ENCODE measurements around the gene DPH6.
A peak's percentile ranks its signal among the peaks of the same experiment; 100 is the strongest.

Gene DPH6

DNA sequence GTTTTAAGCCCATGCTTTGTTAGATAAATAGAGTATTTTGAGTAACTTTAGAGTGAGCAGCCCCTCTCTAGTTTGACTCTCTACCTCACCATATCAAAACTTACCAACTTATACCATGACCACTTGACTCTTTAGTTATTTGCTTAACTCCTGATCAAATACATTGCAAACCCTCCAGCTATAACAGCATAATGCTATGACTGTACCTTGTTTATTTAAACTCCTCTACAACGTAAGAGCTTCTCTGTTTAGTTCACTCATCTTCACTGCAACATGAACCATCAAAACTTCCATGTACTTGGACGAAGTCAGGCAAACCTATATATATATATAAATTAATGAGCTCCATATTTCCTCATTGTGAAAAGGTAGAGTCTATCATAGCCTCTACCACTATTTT lies 218.2 kb downstream of the DPH6 start:
- in situ Hi-C loops (cut with HindIII; ENCODE audit: low pct_unique_long_range_greater_than_20kb, low sequenced_read_pairs): no loop called here

DNA sequence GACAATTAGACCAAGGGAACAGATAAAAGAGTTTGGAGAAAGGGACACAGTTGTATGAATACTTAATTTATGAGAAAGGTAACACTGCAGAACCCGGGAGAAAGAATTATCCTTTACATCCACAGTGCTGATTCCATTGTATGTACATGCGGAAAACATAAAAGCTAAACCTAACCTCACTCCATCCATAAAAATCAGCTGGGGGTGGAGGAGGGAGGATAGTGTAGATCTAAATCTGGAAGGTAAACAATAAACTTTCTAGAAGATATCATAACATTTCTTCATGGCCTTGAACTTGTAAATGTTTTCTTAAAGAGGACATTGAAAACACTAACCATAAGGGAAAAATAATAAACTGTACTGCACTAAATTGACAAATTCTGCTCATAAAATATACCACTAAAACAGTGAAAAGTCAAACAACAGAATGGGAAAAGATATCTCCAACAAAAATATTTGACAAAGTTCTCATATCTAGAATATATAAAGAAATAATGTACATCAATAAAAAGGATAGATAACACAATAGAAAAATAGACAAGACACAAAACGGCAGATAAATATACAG lies 220.5 kb downstream of the DPH6 start:
- in situ Hi-C loops (cut with HindIII; ENCODE audit: low pct_unique_long_range_greater_than_20kb, low sequenced_read_pairs): no loop called here
- no peak for DNase-seq (ENCODE audit: low read depth in 1 of 2, low spot score in 1 of 2)
- no peak for TF ChIP-seq JUND (IDR thresholded peaks at IDR 0.05; ENCODE audit: low read depth)

More for the DNA sequence above, 218.2 kb downstream of the DPH6 start:
- no peak for TF ChIP-seq JUND (IDR thresholded peaks at IDR 0.05; ENCODE audit: low read depth)
- DNase-seq (ENCODE audit: low read depth in 1 of 2, low spot score in 1 of 2): peak in 1 of 2 experiments; percentile 15

DNA sequence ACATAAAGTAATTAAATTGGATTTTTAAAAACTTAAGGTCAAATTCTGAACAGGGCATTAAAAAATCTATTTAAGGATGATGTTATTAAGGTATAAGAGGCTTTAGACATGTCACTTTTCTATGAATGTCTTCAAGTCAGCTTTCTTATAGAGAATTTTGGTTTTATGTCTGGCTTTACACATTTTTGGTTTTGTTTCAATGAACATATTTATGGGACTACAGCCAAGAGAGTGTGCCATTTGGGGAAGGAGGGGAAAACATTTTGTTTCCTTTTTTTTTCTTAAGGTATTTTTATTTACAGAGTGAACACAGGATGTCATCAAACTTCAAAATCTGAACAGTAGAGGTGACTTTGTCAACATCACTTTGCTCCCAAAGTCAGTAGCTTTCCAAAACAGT lies 222.8 kb downstream of the DPH6 start:
- no peak for DNase-seq (ENCODE audit: low read depth in 1 of 2, low spot score in 1 of 2)
- no peak for TF ChIP-seq JUND (IDR thresholded peaks at IDR 0.05; ENCODE audit: low read depth)
- in situ Hi-C loops (cut with HindIII; ENCODE audit: low pct_unique_long_range_greater_than_20kb, low sequenced_read_pairs): no loop called here

DNA sequence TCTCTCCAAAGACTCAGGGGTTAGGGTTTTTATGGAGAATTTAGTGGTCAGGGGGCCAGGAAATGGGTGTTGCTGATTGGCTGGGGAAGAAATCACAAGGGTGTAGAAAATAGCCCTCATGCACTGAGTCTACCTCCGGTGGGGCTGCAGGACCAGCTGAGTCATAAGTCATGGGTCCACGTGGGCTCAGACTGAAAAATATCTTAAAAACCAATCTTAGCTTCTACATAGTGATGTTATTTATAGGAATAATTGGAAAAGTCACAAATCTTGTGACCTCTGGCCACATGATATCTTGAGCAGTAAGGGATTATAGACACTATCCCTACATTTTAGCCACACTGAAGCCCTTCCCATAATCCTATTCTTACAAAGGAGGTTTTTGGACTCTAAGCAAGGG lies 224.0 kb downstream of the DPH6 start:
- in situ Hi-C loops (cut with HindIII; ENCODE audit: low pct_unique_long_range_greater_than_20kb, low sequenced_read_pairs): no loop called here
- no peak for DNase-seq (ENCODE audit: low read depth in 1 of 2, low spot score in 1 of 2)
- no peak for TF ChIP-seq JUND (IDR thresholded peaks at IDR 0.05; ENCODE audit: low read depth)

DNA sequence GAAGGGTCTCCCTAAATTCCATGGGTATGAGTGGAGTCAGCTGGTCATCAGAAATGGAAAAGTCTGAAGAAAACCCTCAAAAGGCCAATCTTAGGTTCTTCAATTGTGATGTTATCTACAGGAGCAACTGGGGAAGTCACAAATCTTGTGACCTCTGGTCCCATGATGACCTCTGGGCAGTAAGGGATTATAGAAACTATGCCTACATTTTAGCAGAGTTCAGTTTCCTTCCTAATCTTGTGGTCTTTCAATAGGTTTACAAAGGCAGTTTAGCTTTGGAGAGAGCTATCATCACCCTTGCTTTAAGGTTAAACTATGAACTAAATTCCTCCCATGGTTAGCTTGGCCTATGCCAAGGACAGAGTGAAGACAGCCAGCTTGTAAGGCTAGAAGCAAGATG lies 225.1 kb downstream of the DPH6 start:
- in situ Hi-C loops (cut with HindIII; ENCODE audit: low pct_unique_long_range_greater_than_20kb, low sequenced_read_pairs): no loop called here
- TF ChIP-seq JUND (IDR thresholded peaks at IDR 0.05; ENCODE audit: low read depth): no peak
- no peak for DNase-seq (ENCODE audit: low read depth in 1 of 2, low spot score in 1 of 2)

Data from T47D (cell line).